Measurements from ENCODE around the gene KCNJ5.

Gene KCNJ5

DNA sequence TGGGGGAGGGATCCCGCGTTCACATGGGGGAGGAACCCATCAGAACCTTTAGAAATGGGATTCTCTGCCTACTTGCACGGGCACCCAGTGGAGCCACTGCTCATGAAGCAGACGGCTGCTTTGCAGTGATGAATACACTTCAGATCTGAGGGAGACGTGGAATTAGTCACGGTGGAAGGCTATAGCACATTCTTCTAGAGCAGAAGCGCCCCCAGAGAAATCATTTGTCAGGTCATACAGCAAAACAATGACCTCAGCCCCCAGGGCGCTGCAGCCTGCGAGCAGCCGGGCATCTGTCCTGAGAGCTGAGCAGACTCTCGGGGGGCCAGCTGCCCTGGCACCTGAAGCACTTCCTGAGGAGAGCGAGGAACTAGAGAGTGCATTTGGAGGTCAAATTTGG, 38.8 kb downstream of the KCNJ5 start:
- TF ChIP-seq, protein P1, sequence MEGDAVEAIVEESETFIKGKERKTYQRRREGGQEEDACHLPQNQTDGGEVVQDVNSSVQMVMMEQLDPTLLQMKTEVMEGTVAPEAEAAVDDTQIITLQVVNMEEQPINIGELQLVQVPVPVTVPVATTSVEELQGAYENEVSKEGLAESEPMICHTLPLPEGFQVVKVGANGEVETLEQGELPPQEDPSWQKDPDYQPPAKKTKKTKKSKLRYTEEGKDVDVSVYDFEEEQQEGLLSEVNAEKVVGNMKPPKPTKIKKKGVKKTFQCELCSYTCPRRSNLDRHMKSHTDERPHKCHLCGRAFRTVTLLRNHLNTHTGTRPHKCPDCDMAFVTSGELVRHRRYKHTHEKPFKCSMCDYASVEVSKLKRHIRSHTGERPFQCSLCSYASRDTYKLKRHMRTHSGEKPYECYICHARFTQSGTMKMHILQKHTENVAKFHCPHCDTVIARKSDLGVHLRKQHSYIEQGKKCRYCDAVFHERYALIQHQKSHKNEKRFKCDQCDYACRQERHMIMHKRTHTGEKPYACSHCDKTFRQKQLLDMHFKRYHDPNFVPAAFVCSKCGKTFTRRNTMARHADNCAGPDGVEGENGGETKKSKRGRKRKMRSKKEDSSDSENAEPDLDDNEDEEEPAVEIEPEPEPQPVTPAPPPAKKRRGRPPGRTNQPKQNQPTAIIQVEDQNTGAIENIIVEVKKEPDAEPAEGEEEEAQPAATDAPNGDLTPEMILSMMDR (conservative IDR thresholded peaks at IDR 0.05; ENCODE audit: low read depth, low read length): no peak
- no peak overlapping the region for H3K4me3 ChIP-seq (ENCODE audit: low read length)
- no peak for DNase-seq (ENCODE audit: low read depth)

GRCh38 chr11:128931066-128931465, 39.9 kb downstream of the KCNJ5 start:
- TF ChIP-seq, protein P1 (conservative IDR thresholded peaks at IDR 0.05; ENCODE audit: low read depth, low read length): no peak
- no peak for DNase-seq (ENCODE audit: low read depth)
- no peak overlapping the region for H3K4me3 ChIP-seq (ENCODE audit: low read length)

DNA sequence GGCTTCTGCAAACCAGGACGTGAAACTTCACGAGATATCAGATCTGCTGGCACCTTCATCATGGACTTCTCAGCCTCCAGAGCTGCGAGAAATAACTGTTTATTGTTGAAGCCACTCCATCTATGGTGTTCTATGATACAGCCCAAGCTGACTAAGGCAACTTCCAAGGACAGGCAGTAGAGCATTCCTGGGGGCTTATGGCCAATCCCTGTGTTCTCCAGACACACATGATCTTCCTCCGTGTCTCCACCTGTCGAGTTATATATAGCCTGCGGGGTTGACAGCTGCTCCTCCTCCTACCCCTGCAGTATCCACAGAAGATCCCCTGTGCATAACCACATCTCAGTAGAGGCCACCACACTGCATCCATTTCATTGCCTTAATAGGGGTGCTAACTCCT, 40.5 kb downstream of the KCNJ5 start:
- no peak overlapping the region for H3K4me3 ChIP-seq (ENCODE audit: low read length)
- no peak for DNase-seq (ENCODE audit: low read depth)
- TF ChIP-seq, protein P1 (conservative IDR thresholded peaks at IDR 0.05; ENCODE audit: low read depth, low read length): no peak

GRCh38 chr11:128933481-128934178, 42.5 kb downstream of the KCNJ5 start:
- H3K4me3 ChIP-seq (ENCODE audit: low read length): no peak overlapping the region
- TF ChIP-seq, protein P1 (conservative IDR thresholded peaks at IDR 0.05; ENCODE audit: low read depth, low read length): no peak
- DNase-seq (ENCODE audit: low read depth): no peak

- H3K4me3 ChIP-seq (ENCODE audit: low read length): no peak overlapping the region
- TF ChIP-seq, protein P1 (conservative IDR thresholded peaks at IDR 0.05; ENCODE audit: low read depth, low read length): no peak
- DNase-seq (ENCODE audit: low read depth): no peak
Observed at GRCh38 chr11:128934351-128934750, 43.2 kb downstream of the KCNJ5 start.

DNA sequence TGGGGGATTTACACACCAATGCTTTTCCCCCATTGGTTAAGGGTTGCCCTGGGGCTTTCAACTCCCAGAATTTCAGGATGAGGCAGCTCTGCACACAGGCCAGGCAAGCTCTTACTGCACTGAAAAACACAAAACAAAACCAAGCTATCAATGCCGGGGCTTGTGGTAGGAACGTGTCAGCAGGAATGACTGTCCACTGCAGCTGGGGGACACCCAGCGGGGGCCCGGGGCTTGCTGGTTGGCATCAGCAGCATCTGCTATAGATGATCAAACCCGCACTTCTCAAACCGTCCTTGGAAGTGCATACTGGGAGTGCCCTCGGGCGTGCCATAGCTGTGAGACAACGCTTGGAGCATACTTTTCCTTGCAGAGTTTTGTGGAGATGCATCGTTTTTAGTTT, 43.8 kb downstream of the KCNJ5 start:
- no peak for DNase-seq (ENCODE audit: low read depth)
- TF ChIP-seq, protein P1 (conservative IDR thresholded peaks at IDR 0.05; ENCODE audit: low read depth, low read length): no peak
- no peak overlapping the region for H3K4me3 ChIP-seq (ENCODE audit: low read length)

DNA sequence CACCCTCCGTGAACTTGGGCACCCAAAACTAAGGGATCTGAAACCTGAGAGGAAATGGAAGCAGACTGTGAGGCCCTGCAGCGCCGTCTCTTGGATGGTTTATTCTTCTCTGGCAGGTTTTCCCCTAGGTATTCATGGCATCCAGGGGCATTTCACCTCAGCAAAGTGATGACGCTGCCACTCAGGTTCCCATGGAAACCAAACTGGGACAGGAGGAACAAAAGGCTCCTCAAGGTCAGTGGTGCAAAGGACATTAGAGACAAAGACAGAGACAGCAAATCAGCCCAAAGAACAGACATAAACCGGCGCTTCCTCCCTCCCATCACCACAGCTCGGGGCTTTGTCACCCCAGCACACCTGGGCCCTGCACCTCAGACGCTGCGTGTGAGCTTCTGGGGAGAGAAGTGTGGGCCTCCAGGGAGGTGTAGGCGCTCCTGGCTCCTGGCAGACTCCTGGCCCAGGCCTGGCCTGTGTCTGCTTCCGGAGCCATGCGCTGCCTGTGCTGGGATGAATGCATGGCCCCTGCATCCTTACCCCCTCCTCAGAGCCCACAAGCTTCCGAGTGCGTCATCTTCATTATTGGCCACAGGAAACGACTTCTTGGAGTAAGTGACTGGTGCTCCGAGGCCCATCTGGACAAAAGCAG, 45.6 kb downstream of the KCNJ5 start:
- TF ChIP-seq, protein P1 (conservative IDR thresholded peaks at IDR 0.05; ENCODE audit: low read depth, low read length): no peak
- H3K4me3 ChIP-seq (ENCODE audit: low read length): no peak overlapping the region
- no peak for DNase-seq (ENCODE audit: low read depth)
